Glutamatergic neuron (in vitro differentiated cells): Measurements from ENCODE around the gene DLG2. TPM values are rescaled to one million over a fixed set of nuclear protein-coding genes. Genes with fewer than 3 reads are reported as not detected.

Source experiments
- DNase-seq: peaks from one replicate; pipeline ENCODE4 v3.0.0; 2022
- H3K27ac Mint-ChIP-seq: one replicate; pipeline ENCODE4 v1.8.0; 2020; ENCODE audit warnings: mild to moderate bottlenecking, mixed read lengths, inconsistent platforms; ENCODE audit not compliant: unreplicated experiment
- H3K27me3 Mint-ChIP-seq: one replicate; pipeline ENCODE4 v1.8.0; 2020; ENCODE audit warnings: mild to moderate bottlenecking, moderate library complexity, mixed read lengths, inconsistent platforms; ENCODE audit not compliant: unreplicated experiment
- H3K36me3 Mint-ChIP-seq: one replicate; pipeline ENCODE4 v1.8.0; 2020; ENCODE audit warnings: mild to moderate bottlenecking, mixed read lengths, inconsistent platforms; ENCODE audit not compliant: unreplicated experiment
- H3K4me1 Mint-ChIP-seq: one replicate; pipeline ENCODE4 v1.8.0; 2020; ENCODE audit warnings: mild to moderate bottlenecking, low read depth, mixed read lengths, inconsistent platforms; ENCODE audit not compliant: unreplicated experiment
- H3K4me3 Mint-ChIP-seq: one replicate; pipeline ENCODE4 v1.8.0; 2020; ENCODE audit warnings: mild to moderate bottlenecking, mixed read lengths, inconsistent platforms; ENCODE audit not compliant: unreplicated experiment
- H3K9me3 Mint-ChIP-seq: one replicate; pipeline ENCODE4 v1.8.0; 2020; ENCODE audit warnings: mild to moderate bottlenecking, moderate library complexity, mixed read lengths, inconsistent platforms; ENCODE audit not compliant: unreplicated experiment
- total RNA-seq: library from RNA; stranded (reverse); fragmentation: NEBNext Ultra II Directional; extraction: Animal tissue kit (Norgen Biotek cat#: 25700); gene quantifications from one replicate; pipeline ENCODE4 v1.2.1, GENCODE V29; 2021; ENCODE audit not compliant: unreplicated experiment
- TF ChIP-seq, protein P1 (sequence below): fragments of 200-600 bp; sonication (generic); IDR thresholded peaks from one replicate; pipeline ENCODE4 v1.5.0; 2021; ENCODE audit not compliant: partially characterized antibody, unreplicated experiment

Gene DLG2
- total RNA-seq, 1 donor from 2014 or later = 2.9 TPM

GRCh38 chr11:83863272-83863671 lies 1763.9 kb downstream of the DLG2 start:
- H3K4me3 Mint-ChIP-seq = no peak overlapping the region
- peaks cover 10% of the 10 kb centered on the region for H3K36me3 Mint-ChIP-seq
- H3K9me3 Mint-ChIP-seq = peaks cover 6% of the 10 kb centered on the region
- no peak overlapping the region for H3K27ac Mint-ChIP-seq
- H3K4me1 Mint-ChIP-seq = no peaks in the 10 kb centered on the region
- no peak for DNase-seq
- H3K27me3 Mint-ChIP-seq = no peaks in the 10 kb centered on the region
- TF ChIP-seq, protein P1, sequence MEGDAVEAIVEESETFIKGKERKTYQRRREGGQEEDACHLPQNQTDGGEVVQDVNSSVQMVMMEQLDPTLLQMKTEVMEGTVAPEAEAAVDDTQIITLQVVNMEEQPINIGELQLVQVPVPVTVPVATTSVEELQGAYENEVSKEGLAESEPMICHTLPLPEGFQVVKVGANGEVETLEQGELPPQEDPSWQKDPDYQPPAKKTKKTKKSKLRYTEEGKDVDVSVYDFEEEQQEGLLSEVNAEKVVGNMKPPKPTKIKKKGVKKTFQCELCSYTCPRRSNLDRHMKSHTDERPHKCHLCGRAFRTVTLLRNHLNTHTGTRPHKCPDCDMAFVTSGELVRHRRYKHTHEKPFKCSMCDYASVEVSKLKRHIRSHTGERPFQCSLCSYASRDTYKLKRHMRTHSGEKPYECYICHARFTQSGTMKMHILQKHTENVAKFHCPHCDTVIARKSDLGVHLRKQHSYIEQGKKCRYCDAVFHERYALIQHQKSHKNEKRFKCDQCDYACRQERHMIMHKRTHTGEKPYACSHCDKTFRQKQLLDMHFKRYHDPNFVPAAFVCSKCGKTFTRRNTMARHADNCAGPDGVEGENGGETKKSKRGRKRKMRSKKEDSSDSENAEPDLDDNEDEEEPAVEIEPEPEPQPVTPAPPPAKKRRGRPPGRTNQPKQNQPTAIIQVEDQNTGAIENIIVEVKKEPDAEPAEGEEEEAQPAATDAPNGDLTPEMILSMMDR = no peak

GRCh38 chr11:83862691-83863090 lies 1764.5 kb downstream of the DLG2 start:
- H3K27ac Mint-ChIP-seq = no peak overlapping the region
- H3K9me3 Mint-ChIP-seq = peaks cover 7% of the 10 kb centered on the region
- no peak overlapping the region for H3K4me3 Mint-ChIP-seq
- H3K27me3 Mint-ChIP-seq = no peaks in the 10 kb centered on the region
- H3K36me3 Mint-ChIP-seq = peaks cover 10% of the 10 kb centered on the region
- no peaks in the 10 kb centered on the region for H3K4me1 Mint-ChIP-seq
- DNase-seq = no peak
- TF ChIP-seq, protein P1 = no peak

GRCh38 chr11:83862033-83862432 lies 1765.1 kb downstream of the DLG2 start:
- TF ChIP-seq, protein P1 = no peak
- no peak overlapping the region for H3K27ac Mint-ChIP-seq
- no peaks in the 10 kb centered on the region for H3K27me3 Mint-ChIP-seq
- H3K9me3 Mint-ChIP-seq = peaks cover 11% of the 10 kb centered on the region
- H3K4me3 Mint-ChIP-seq = no peak overlapping the region
- H3K36me3 Mint-ChIP-seq = peaks cover 10% of the 10 kb centered on the region
- no peaks in the 10 kb centered on the region for H3K4me1 Mint-ChIP-seq
- DNase-seq = no peak

DNA sequence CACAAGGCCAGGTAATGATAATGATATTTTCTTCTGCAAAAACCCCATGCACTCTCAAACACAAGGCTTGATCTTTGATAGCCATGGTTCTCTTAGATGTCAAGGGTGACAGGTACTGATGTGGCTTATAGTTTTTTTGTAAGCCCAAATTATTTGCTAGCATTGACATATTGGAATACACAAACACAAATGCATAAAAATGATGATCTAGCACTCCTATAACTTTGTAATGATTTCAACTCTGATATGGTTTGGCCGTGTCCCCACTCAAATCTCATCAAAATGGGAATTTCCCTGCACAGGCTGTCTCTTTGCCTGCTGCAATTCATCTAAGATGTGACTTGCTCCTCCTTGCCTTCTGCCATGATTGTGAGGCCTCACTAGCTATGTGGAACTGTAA lies 1768.5 kb downstream of the DLG2 start:
- H3K27ac Mint-ChIP-seq = no peak overlapping the region
- TF ChIP-seq, protein P1 = no peak
- peaks cover 17% of the 10 kb centered on the region for H3K9me3 Mint-ChIP-seq
- no peaks in the 10 kb centered on the region for H3K4me1 Mint-ChIP-seq
- no peak overlapping the region for H3K4me3 Mint-ChIP-seq
- peaks cover 10% of the 10 kb centered on the region for H3K36me3 Mint-ChIP-seq
- no peaks in the 10 kb centered on the region for H3K27me3 Mint-ChIP-seq
- no peak for DNase-seq

GRCh38 chr11:83855237-83855636 lies 1771.9 kb downstream of the DLG2 start:
- no peaks in the 10 kb centered on the region for H3K4me1 Mint-ChIP-seq
- no peaks in the 10 kb centered on the region for H3K27me3 Mint-ChIP-seq
- H3K9me3 Mint-ChIP-seq = peaks cover 16% of the 10 kb centered on the region
- TF ChIP-seq, protein P1 = no peak
- no peak for DNase-seq
- H3K27ac Mint-ChIP-seq = no peak overlapping the region
- H3K36me3 Mint-ChIP-seq = peaks cover 5% of the 10 kb centered on the region
- H3K4me3 Mint-ChIP-seq = no peak overlapping the region
